Neural crest cell (in vitro differentiated cells): ENCODE data around the gene FLOT2. TPM values are rescaled to one million over a fixed set of nuclear protein-coding genes. Genes with fewer than 3 reads are reported as not detected.

Source experiments
- DNase-seq: peaks from one replicate; pipeline ENCODE4 v3.0.0; 2021; ENCODE audit warnings: low read depth, mixed read lengths, low spot score
- H3K27ac Mint-ChIP-seq: one replicate; pipeline ENCODE4 v1.8.0; 2021; ENCODE audit warnings: mild to moderate bottlenecking, mixed read lengths; ENCODE audit not compliant: unreplicated experiment
- H3K27me3 Mint-ChIP-seq: 2 replicates; pipeline ENCODE4 v1.8.0; 2021; ENCODE audit warnings: low read depth, mild to moderate bottlenecking, mixed read lengths
- H3K36me3 Mint-ChIP-seq: 2 replicates; pipeline ENCODE4 v1.8.0; 2021; ENCODE audit warnings: low read depth, mild to moderate bottlenecking, mixed read lengths
- H3K4me1 Mint-ChIP-seq: 2 replicates; pipeline ENCODE4 v1.8.0; 2021; ENCODE audit warnings: mixed read lengths
- H3K4me3 Mint-ChIP-seq: one replicate; pipeline ENCODE4 v1.8.0; 2021; ENCODE audit warnings: mild to moderate bottlenecking, mixed read lengths
- H3K9me3 Mint-ChIP-seq: 2 replicates; pipeline ENCODE4 v1.8.0; 2021; ENCODE audit warnings: mixed read lengths
- CTCF ChIP-seq: fragments of 200-600 bp; sonication (generic); conservative IDR thresholded peaks from 2 replicates; pipeline ENCODE4 v1.5.0; 2021; ENCODE audit warnings: antibody characterized with exemption, mild to moderate bottlenecking
- total RNA-seq: library from RNA; stranded (reverse); gene quantifications from 2 replicates; pipeline ENCODE4 v1.2.1, GENCODE V29; 2021

FLOT2 gene
- total RNA-seq, 1 donor from 2014 or later: 133 TPM

- H3K27me3 Mint-ChIP-seq: no peaks in the 10 kb centered on the region
- H3K9me3 Mint-ChIP-seq: no peaks in the 10 kb centered on the region
- DNase-seq: no peak
- peak overlapping the region; percentile 84 for H3K27ac Mint-ChIP-seq
- TF ChIP-seq CTCF: no peak
- H3K36me3 Mint-ChIP-seq: peaks cover under 1% of the 10 kb centered on the region
- H3K4me3 Mint-ChIP-seq: no peak overlapping the region
- peaks cover 20% of the 10 kb centered on the region for H3K4me1 Mint-ChIP-seq
Observed at GRCh38 chr17:28885363-28885762, 12.2 kb downstream of the FLOT2 start.

DNA sequence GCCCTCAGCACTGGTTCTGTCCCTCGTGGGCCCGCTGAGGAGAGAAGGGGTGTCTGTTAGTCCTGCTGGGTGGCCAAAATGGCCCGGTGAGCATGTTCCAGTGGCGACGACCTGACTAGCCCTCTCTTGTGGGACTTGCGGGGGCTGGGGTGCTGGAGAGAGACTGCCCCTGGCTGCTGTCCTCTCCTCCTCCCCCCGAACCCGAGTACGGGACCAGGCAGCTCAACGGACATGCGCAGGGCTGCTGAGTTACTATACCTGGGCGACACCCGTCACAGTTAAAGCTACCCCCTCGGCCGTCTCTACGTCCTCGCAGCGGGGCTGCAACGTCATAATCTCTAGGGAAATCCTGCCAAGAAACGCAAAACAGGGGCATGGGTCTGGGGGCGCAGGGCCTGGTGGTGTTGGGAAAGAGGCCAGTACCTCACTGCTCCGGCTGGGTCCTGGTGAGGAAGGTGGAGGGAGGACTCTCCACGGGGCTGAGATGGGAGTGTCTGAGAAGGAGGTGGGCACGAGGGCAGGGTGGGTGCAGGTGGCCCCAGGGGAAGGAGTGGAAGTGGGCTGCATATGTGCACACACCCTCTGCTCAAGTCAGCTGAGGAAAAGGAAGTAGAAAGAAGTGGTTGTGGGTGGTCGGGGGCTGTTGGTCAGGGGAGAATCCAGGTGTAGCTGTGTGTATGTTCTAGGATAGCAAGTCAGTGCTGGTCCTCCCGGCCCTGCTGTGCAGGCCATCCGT, 13.4 kb downstream of the FLOT2 start:
- Mint-ChIP-seq H3K4me3 (no peak overlapping the region), H3K27me3 (no peaks in the 10 kb centered on the region), H3K27ac (peak overlapping the region; percentile 86), H3K36me3 (peaks cover 5% of the 10 kb centered on the region), H3K4me1 (peaks cover 15% of the 10 kb centered on the region), H3K9me3 (no peaks in the 10 kb centered on the region)
- no peak for TF ChIP-seq CTCF
- no peak for DNase-seq

DNA sequence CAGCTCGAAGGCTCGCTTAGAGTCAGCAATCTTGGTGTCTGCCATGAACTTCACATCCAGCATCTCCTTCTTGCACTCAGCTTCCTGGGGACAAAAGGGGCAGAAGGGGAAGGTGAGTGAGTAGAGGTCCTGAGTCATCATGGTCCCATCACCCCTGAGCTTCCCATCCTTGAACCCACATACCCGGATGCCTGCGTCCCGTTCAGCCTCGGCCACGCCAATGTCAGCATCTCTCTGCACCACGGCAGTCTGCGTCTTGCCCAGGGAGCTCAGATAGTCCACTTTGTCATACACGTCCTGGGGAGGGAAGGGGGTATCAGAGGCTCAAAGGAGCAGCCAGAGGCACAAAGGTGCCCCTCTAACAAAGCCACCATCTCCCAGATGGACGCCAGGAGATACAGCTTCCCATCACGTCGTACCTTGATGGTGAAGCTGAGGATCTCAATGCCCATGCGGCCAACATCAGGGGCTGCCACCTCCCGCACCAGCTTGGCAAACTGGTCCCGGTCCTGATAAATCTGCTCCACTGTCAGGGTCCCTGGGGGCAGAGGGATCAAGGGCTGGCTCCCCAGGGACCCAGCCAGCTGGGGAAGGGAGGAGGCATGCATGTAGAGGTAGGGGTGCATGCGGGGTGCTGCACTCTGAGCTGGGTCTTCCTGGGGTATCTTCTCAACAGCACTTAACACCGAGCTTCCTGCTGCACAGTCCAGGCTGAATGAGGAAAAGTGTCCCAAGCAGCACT, 15.2 kb downstream of the FLOT2 start:
- Mint-ChIP-seq H3K27me3 (no peaks in the 10 kb centered on the region), H3K36me3 (peaks cover 5% of the 10 kb centered on the region), H3K9me3 (no peaks in the 10 kb centered on the region), H3K4me3 (no peak overlapping the region), H3K27ac (peak overlapping the region; percentile 62), H3K4me1 (peaks cover 9% of the 10 kb centered on the region)
- no peak for TF ChIP-seq CTCF
- no peak for DNase-seq

GRCh38 chr17:28881533-28882056, 15.9 kb downstream of the FLOT2 start:
- no peak for TF ChIP-seq CTCF
- no peaks in the 10 kb centered on the region for H3K9me3 Mint-ChIP-seq
- H3K4me3 Mint-ChIP-seq: no peak overlapping the region
- no peak overlapping the region for H3K27ac Mint-ChIP-seq
- no peaks in the 10 kb centered on the region for H3K27me3 Mint-ChIP-seq
- peaks cover 5% of the 10 kb centered on the region for H3K36me3 Mint-ChIP-seq
- H3K4me1 Mint-ChIP-seq: peaks cover 4% of the 10 kb centered on the region
- no peak for DNase-seq

GRCh38 chr17:28880572-28880945, 17.0 kb downstream of the FLOT2 start:
- H3K4me1 Mint-ChIP-seq: no peaks in the 10 kb centered on the region
- no peak overlapping the region for H3K27ac Mint-ChIP-seq
- no peak overlapping the region for H3K4me3 Mint-ChIP-seq
- no peaks in the 10 kb centered on the region for H3K27me3 Mint-ChIP-seq
- peaks cover 5% of the 10 kb centered on the region for H3K36me3 Mint-ChIP-seq
- H3K9me3 Mint-ChIP-seq: no peaks in the 10 kb centered on the region
- DNase-seq: no peak
- TF ChIP-seq CTCF: no peak
